Lower leg skin (tissue), 3 donors: ENCODE data around the gene OPN3.

Experiments used
- POLR2A ChIP-seq, 2 donors: fragments of 450-650 bp; IDR thresholded peaks; one replicate each; pipeline ENCODE4 v1.6.1; 2016 to 2017; ENCODE audit warnings: antibody characterized with exemption in 2 of 2, mild to moderate bottlenecking in 1 of 2, moderate library complexity in 1 of 2
- TF ChIP-seq, protein P1 (sequence below), 3 donors: fragments of 450-650 bp; IDR thresholded peaks; one replicate each; pipeline ENCODE4 v1.5.1; 2016; ENCODE audit warnings: antibody characterized with exemption in 3 of 3, mild to moderate bottlenecking in 3 of 3, moderate library complexity in 2 of 3

GRCh38 chr1:241589521-241589920 is 50.6 kb downstream of the OPN3 start:
- TF ChIP-seq, protein P1, sequence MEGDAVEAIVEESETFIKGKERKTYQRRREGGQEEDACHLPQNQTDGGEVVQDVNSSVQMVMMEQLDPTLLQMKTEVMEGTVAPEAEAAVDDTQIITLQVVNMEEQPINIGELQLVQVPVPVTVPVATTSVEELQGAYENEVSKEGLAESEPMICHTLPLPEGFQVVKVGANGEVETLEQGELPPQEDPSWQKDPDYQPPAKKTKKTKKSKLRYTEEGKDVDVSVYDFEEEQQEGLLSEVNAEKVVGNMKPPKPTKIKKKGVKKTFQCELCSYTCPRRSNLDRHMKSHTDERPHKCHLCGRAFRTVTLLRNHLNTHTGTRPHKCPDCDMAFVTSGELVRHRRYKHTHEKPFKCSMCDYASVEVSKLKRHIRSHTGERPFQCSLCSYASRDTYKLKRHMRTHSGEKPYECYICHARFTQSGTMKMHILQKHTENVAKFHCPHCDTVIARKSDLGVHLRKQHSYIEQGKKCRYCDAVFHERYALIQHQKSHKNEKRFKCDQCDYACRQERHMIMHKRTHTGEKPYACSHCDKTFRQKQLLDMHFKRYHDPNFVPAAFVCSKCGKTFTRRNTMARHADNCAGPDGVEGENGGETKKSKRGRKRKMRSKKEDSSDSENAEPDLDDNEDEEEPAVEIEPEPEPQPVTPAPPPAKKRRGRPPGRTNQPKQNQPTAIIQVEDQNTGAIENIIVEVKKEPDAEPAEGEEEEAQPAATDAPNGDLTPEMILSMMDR (IDR thresholded peaks at IDR 0.05) = no peak
- TF ChIP-seq POLR2A (IDR thresholded peaks at IDR 0.05) = no peak
